IMR-90 (cell line): ENCODE results near the gene SYNE3. TPM values are rescaled to one million over a fixed set of nuclear protein-coding genes. Genes with fewer than 3 reads are reported as not detected.

ENCODE experiments used
- ATAC-seq: fragments of 200-7000 bp; cut with Tn5 transposase; 2 replicates; pipeline ENCODE4 v1.9.1; 2020; ENCODE audit warnings: low read depth, mild to moderate bottlenecking, moderate library complexity
- BruUV-seq: library from RNA; stranded (reverse); fragments of 400-500 nt; replicated peaks from 2 replicates; lab custom pipeline; 2021; lab: Mats Ljungman, UMichigan
- CTCF ChIA-PET: fragments of 300-600 bp; formaldehyde crosslinking; extraction: SDS; loops from one replicate; lab custom pipeline; 2021; ENCODE audit warnings: antibody characterized with exemption; lab: Yijun Ruan, JAX
- POLR2A ChIA-PET: fragments of 300-600 bp; sonication (Branson Sonifier 250); formaldehyde crosslinking; loops from one replicate; lab custom pipeline; 2022; ENCODE audit warnings: antibody characterized with exemption; ENCODE audit not compliant: unreplicated experiment; lab: Charles Lee
- DNase-seq: peaks from one replicate; pipeline ENCODE4 v3.0.0; 2013
- H2AFZ ChIP-seq: replicated peaks from 2 replicates; pipeline ENCODE3; 2013; ENCODE audit warnings: low read length, mild to moderate bottlenecking; ENCODE audit not compliant: poor library complexity
- H2AK5ac ChIP-seq: 2 replicates; pipeline ENCODE4 v1.6.1; 2013; ENCODE audit warnings: low read depth, low read length, inconsistent platforms
- H2AK9ac ChIP-seq: replicated peaks from 2 replicates; pipeline ENCODE3; 2013; ENCODE audit warnings: mild to moderate bottlenecking, low read depth, low read length, moderate library complexity; ENCODE audit not compliant: poor library complexity
- H2BK120ac ChIP-seq: 2 replicates; pipeline ENCODE4 v1.6.1; 2013; ENCODE audit warnings: low read depth, low read length, inconsistent platforms
- H2BK15ac ChIP-seq: 3 replicates; pipeline ENCODE4 v1.6.1; 2013; ENCODE audit warnings: low read depth, low read length, inconsistent platforms
- H2BK20ac ChIP-seq: 2 replicates; pipeline ENCODE4 v1.6.1; 2013; ENCODE audit warnings: low read depth, mild to moderate bottlenecking, inconsistent platforms, low read length, moderate library complexity
- H2BK5ac ChIP-seq: 2 replicates; pipeline ENCODE4 v1.6.1; 2013; ENCODE audit warnings: mild to moderate bottlenecking, low read depth, low read length, inconsistent platforms; ENCODE audit not compliant: poor library complexity, severe bottlenecking
- H3K14ac ChIP-seq: replicated peaks from 2 replicates; pipeline ENCODE4 v1.6.1; 2013; ENCODE audit warnings: low read depth, low read length, inconsistent platforms
- H3K18ac ChIP-seq: 2 replicates; pipeline ENCODE4 v1.6.1; 2013; ENCODE audit warnings: low read depth, low read length, control low read depth
- H3K23ac ChIP-seq: 2 replicates; pipeline ENCODE4 v1.6.1; 2013; ENCODE audit warnings: low read depth, low read length, inconsistent platforms
- H3K27ac ChIP-seq: 2 replicates; pipeline ENCODE4 v1.5.1; 2013; ENCODE audit warnings: mild to moderate bottlenecking, control low read depth, low read length; ENCODE audit not compliant: insufficient read depth
- H3K27me3 ChIP-seq: 2 replicates; pipeline ENCODE4 v1.6.1; 2013; ENCODE audit warnings: low read length; ENCODE audit not compliant: control insufficient read depth, insufficient read depth
- H3K36me3 ChIP-seq: 2 replicates; pipeline ENCODE4 v1.6.1; 2013; ENCODE audit warnings: low read length, mixed read lengths; ENCODE audit not compliant: control insufficient read depth, insufficient read depth
- H3K4ac ChIP-seq: 2 replicates; pipeline ENCODE4 v1.6.1; 2013; ENCODE audit warnings: low read depth, low read length, inconsistent platforms
- H3K4me1 ChIP-seq: 2 replicates; pipeline ENCODE4 v1.6.1; 2013; ENCODE audit warnings: low read length, mixed read lengths; ENCODE audit not compliant: control insufficient read depth, insufficient read depth
- H3K4me2 ChIP-seq: 2 replicates; pipeline ENCODE4 v1.6.1; 2013; ENCODE audit warnings: low read depth, mild to moderate bottlenecking, control low read depth, low read length, moderate library complexity
- H3K4me3 ChIP-seq: 2 replicates; pipeline ENCODE4 v1.5.1; 2013; ENCODE audit warnings: low read depth, mild to moderate bottlenecking, control low read depth, low read length, moderate library complexity; ENCODE audit not compliant: insufficient read depth
- H3K56ac ChIP-seq: 2 replicates; pipeline ENCODE4 v1.6.1; 2013; ENCODE audit warnings: low read length, inconsistent platforms; ENCODE audit not compliant: insufficient read depth; ENCODE audit errors: extremely low read depth
- H3K79me1 ChIP-seq, 2 experiments: 2 replicates each; pipeline ENCODE4 v1.6.1; 2013; ENCODE audit warnings: low read length in 2 of 2, inconsistent platforms in 1 of 2, low read depth in 1 of 2
- H3K9ac ChIP-seq: 2 replicates; pipeline ENCODE4 v1.6.1; 2013; ENCODE audit warnings: low read depth, low read length, control low read depth
- H3K9me1 ChIP-seq: 2 replicates; pipeline ENCODE4 v1.6.1; 2013; ENCODE audit warnings: low read length, inconsistent platforms; ENCODE audit not compliant: insufficient read depth
- H3K9me3 ChIP-seq: 2 replicates; pipeline ENCODE4 v1.6.1; 2013; ENCODE audit warnings: low read length; ENCODE audit not compliant: control insufficient read depth, insufficient read depth
- H4K20me1 ChIP-seq: 2 replicates; pipeline ENCODE4 v1.6.1; 2013; ENCODE audit warnings: low read length, inconsistent platforms; ENCODE audit not compliant: insufficient read depth
- H4K5ac ChIP-seq: 2 replicates; pipeline ENCODE4 v1.6.1; 2013; ENCODE audit warnings: mild to moderate bottlenecking, low read depth, low read length, control low read depth
- H4K8ac ChIP-seq, 2 experiments: 2 replicates each; pipeline ENCODE4 v1.6.1; 2013; ENCODE audit warnings: low read depth in 2 of 2, low read length in 2 of 2, control low read depth in 1 of 2, inconsistent platforms in 1 of 2
- H4K91ac ChIP-seq: 2 replicates; pipeline ENCODE4 v1.6.1; 2013; ENCODE audit warnings: low read depth, low read length, inconsistent platforms; ENCODE audit not compliant: insufficient read depth
- FOS ChIP-seq: fragments of 150-350 bp; IDR thresholded peaks from 2 replicates; pipeline ENCODE4 v1.6.1; 2016; ENCODE audit warnings: low read depth, low read length
- MAFK ChIP-seq: IDR thresholded peaks from 2 replicates; pipeline ENCODE4 v1.6.1; 2012; ENCODE audit warnings: low read depth, low read length, improper control_type of control experiment
- WGBS, 2 experiments: methylation state at CpG; one replicate each; pipeline versions ENCODE4 v1.1.5 to v1.1.7; 2013; ENCODE audit warnings: missing lambda C conversion rate in 2 of 2; ENCODE audit not compliant: insufficient read length in 1 of 2; ENCODE audit errors: extremely low coverage in 2 of 2; 5-methylcytosine and 5-hydroxymethylcytosine counted together
- dilution Hi-C: fragments of 300-500 bp; cut with HindIII; formaldehyde crosslinking; loops from one replicate; pipeline ENCODE4 v1.14.3; 2018; ENCODE audit warnings: low sequenced_read_pairs; ENCODE audit not compliant: unreplicated experiment
- in situ Hi-C: fragments of 300-500 bp; cut with MboI; formaldehyde crosslinking; loops from 3 replicates; pipeline ENCODE4 v1.14.3; 2019; ENCODE audit warnings: low sequenced_read_pairs, inconsistent platforms, mixed read lengths
- intact Hi-C: fragments of 100-400 bp; cut with micrococcal nuclease; formaldehyde crosslinking; loops from 2 replicates; pipeline ENCODE4 v1.10.0; 2022
- polyA plus RNA-seq, 3 experiments: library from polyadenylated mRNA; depleted of rRNA; stranded (reverse); fragments of >200 nt; gene quantifications; 2 replicates each; pipeline ENCODE4 v1.2.3, GENCODE V29; 2012; ENCODE audit warnings: low replicate concordance in 1 of 3
- total RNA-seq: library from RNA; depleted of rRNA; stranded (reverse); fragments of >200 nt; gene quantifications from 2 replicates; pipeline ENCODE4 v1.2.3, GENCODE V29; 2012

Gene SYNE3
- total and polyA plus RNA-seq, 2 of the 4 experiments (the other 2 are of a cell fraction): 2.9 to 5.0 TPM

DNA sequence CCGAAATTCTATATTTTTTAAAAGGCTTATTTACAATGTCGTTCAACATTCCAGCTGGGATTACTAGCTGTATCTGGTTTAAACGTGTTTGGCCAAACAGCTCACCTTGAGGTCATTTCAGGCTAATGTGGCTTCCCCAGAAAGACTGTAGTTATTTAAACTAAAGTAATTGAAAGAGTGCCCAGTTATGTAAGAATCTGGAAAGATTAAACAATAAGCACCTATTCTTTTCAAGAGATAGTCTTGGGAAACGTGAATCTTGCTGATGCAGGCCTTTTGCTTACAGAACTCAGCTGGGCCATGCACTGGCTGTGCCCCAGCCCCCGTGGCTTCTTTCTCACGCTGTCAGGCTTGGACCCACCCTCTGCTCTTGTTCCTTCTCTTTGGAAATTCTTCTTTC, 42.8 kb upstream of the SYNE3 start:
- Histone ChIP-seq H4K20me1 (no peaks in the 10 kb centered on the region), H3K18ac (no peak overlapping the region), H3K79me1 (no peaks in the 10 kb centered on the region), H3K36me3 (no peaks in the 10 kb centered on the region), H2AK9ac (no peak overlapping the region), H3K27ac (no peak overlapping the region), H3K9me1 (no peaks in the 10 kb centered on the region), H3K4ac (no peak overlapping the region), H2BK20ac (no peak overlapping the region), H2AK5ac (no peak overlapping the region), H3K56ac (no peak overlapping the region), H2BK120ac (no peak overlapping the region), H3K4me2 (no peak overlapping the region), H3K9ac (no peak overlapping the region), H3K14ac (no peak overlapping the region), H3K23ac (no peak overlapping the region), H2AFZ (no peak overlapping the region), H4K91ac (no peak overlapping the region), H3K9me3 (no peaks in the 10 kb centered on the region), H2BK15ac (no peak overlapping the region), H4K8ac (no peak overlapping the region), H4K5ac (no peak overlapping the region), H3K4me3 (no peak overlapping the region), H3K27me3 (peaks cover 7% of the 10 kb centered on the region), H2BK5ac (no peak overlapping the region), H3K4me1 (no peaks in the 10 kb centered on the region)
- ATAC-seq (no peak), DNase-seq (no peak)
- dilution Hi-C loops: loop anchor here (25.0 kb wide), 1 partner anchor 228 kb away; no protein-coding TSS in a partner anchor
- ChIA-PET CTCF (interaction anchor here (0.7 to 1.6 kb wide), 2 partner anchors 215 to 836 kb away, joined by 3 to 8 read pairs; no protein-coding TSS in a partner anchor), POLR2A (no interaction called here)
- WGBS, 2 experiments: 21% methylated on average over 3 of the region's 6 CpGs; no CpG with 5 or more reads in 1 of the 2 experiments
- TF ChIP-seq MAFK (peak; percentile 51; the same call in 1 of the 2 replicates), FOS (no peak)
- BruUV-seq: no TSS peak
- in situ Hi-C loops: loop anchor here (10.0 to 25.0 kb wide), 2 partner anchors 436 to 853 kb away; no protein-coding TSS in a partner anchor
- intact Hi-C loops: no loop called here
